Adrenal gland (tissue), 12 donors: ENCODE results near the gene MLLT3. TPM values are rescaled to one million over a fixed set of nuclear protein-coding genes. Genes with fewer than 3 reads are reported as not detected.

Experiments
- DNase-seq, 7 donors: peaks; one replicate each; pipeline ENCODE4 v3.0.0-alpha.2; 2019 to 2020
- H3K27ac ChIP-seq, 5 donors: fragments of 200-600 bp; sonication (generic) in 4 of 5; 1 replicate in 3 of 5; 2 replicates in 2 of 5; pipeline versions ENCODE4 v1.5.1 to v1.8.0; 2016 to 2020; ENCODE audit warnings: mild to moderate bottlenecking in 1 of 5
- H3K27me3 ChIP-seq: fragments of 200-600 bp; 2 replicates; pipeline ENCODE4 v1.8.0; 2021
- H3K36me3 ChIP-seq, 2 donors: fragments of 200-600 bp; replicated peaks in 1 of 2; 1 replicate in 1 of 2; 2 replicates in 1 of 2; pipeline versions ENCODE4 v1.5.1 to v1.8.0; 2018 to 2022
- H3K4me1 ChIP-seq, 2 donors: fragments of 200-600 bp; replicated peaks in 1 of 2; 1 replicate in 1 of 2; 2 replicates in 1 of 2; pipeline versions ENCODE4 v1.5.1 to v1.8.0; 2018 to 2021
- H3K4me3 ChIP-seq, 4 donors: fragments of 200-600 bp; sonication (generic) in 3 of 4; one replicate each; pipeline ENCODE4 v1.5.1; 2016 to 2018
- H3K9me3 ChIP-seq, 3 donors: fragments of 200-600 bp; sonication (generic) in 1 of 3; replicated peaks in 1 of 3; 1 replicate in 2 of 3; 2 replicates in 1 of 3; pipeline versions ENCODE4 v1.5.1 to v1.8.0; 2016 to 2021
- CTCF ChIP-seq, 6 experiments: fragments of 450-650 bp in 4 of 6; fragments of 200-600 bp in 2 of 6; sonication (generic) in 1 of 6; IDR thresholded peaks; 1 replicate in 5 of 6; 2 replicates in 1 of 6; pipeline versions ENCODE4 v1.5.1 to v1.8.0; 2016 to 2021; ENCODE audit warnings: antibody characterized with exemption in 6 of 6, mild to moderate bottlenecking in 2 of 6, moderate library complexity in 1 of 6
- POLR2A ChIP-seq, 2 donors: fragments of 450-650 bp; IDR thresholded peaks; one replicate each; pipeline ENCODE4 v1.6.1; 2017; ENCODE audit warnings: antibody characterized with exemption in 2 of 2, mild to moderate bottlenecking in 2 of 2, moderate library complexity in 1 of 2
- WGBS, 4 donors: extraction: QIAGEN DNeasy Blood & Tissue Kit in 2 of 4; methylation state at CpG; one replicate each; pipeline versions ENCODE4 v1.1.5 to v1.1.7; 2013 to 2017; 5-methylcytosine and 5-hydroxymethylcytosine counted together
- intact Hi-C, 2 donors: fragments of 100-400 bp; cut with DNase I; formaldehyde crosslinking; loops; one replicate each; pipeline versions ENCODE4 v1.14.1 to v1.15.0; 2022 to 2023
- polyA plus RNA-seq, 3 donors: library from polyadenylated mRNA; stranded (reverse); fragments of 200-250 nt in 2 of 3; fragments of 350-450 nt in 1 of 3; fragmentation: Illumina TruSeq in 1 of 3; extraction: RNeasy Lipid Tissue Mini Kit (QIAGEN cat#74804) in 1 of 3; gene quantifications; one replicate each; pipeline ENCODE4 v1.2.3, GENCODE V29; 2013 to 2014
- total RNA-seq, 9 donors: library from RNA; depleted of rRNA in 4 of 9; stranded (reverse); fragments of >200 nt in 4 of 9; fragments of 120-200 nt in 1 of 9; fragmentation: NEBNext Ultra II Directional in 1 of 9; extraction: Animal tissue kit (Norgen Biotek cat#: 25700) in 1 of 9; gene quantifications; one replicate each; pipeline versions ENCODE4 v1.1.0 to v1.2.4, GENCODE V29; 2013 to 2023
- donor health status: healthy with polysubstance abuse.
- donor health status: Bipolar disorder and iron deficiency.
- donor health status: DM: yes; HTN: yes; CAD: no.
- donor health status: DM: no; HTN: no; CAD: no.
- donor health status: DM: no; HTN: no; CAD: no.
- donor health status: DM: yes; HTN: yes; CAD: no.

The MLLT3 gene
- total and polyA plus RNA-seq, 12 donors = 11.0 to 37.7 (median 17.9) TPM

- no peaks in the 10 kb centered on the region for H3K9me3 ChIP-seq
- intact Hi-C loops = no loop called here
- no peaks in the 10 kb centered on the region for H3K27me3 ChIP-seq
- H3K4me1 ChIP-seq = no peaks in the 10 kb centered on the region
- H3K27ac ChIP-seq = no peak overlapping the region
- no peaks in the 10 kb centered on the region for H3K36me3 ChIP-seq
- TF ChIP-seq CTCF (IDR thresholded peaks at IDR 0.05) (no peak), POLR2A (IDR thresholded peaks at IDR 0.05) (no peak)
- no peak for DNase-seq
- no peak overlapping the region for H3K4me3 ChIP-seq
- WGBS, 4 donors = 61 to 94% (median 86%) methylated on average over 2 of the region's 2 CpGs
These were observed 312.3 kb downstream of the MLLT3 start for GRCh38 chr9:20310024-20310423.

GRCh38 chr9:20309124-20309523 is 313.2 kb downstream of the MLLT3 start:
- H3K4me1 ChIP-seq = no peaks in the 10 kb centered on the region
- H3K9me3 ChIP-seq = no peaks in the 10 kb centered on the region
- no peak for DNase-seq
- H3K4me3 ChIP-seq = no peak overlapping the region
- no peak overlapping the region for H3K27ac ChIP-seq
- no peaks in the 10 kb centered on the region for H3K27me3 ChIP-seq
- WGBS, 4 donors = 50 to 88% (median 59%) methylated on average over 4 of the region's 4 CpGs
- TF ChIP-seq CTCF (IDR thresholded peaks at IDR 0.05) (no peak), POLR2A (IDR thresholded peaks at IDR 0.05) (no peak)
- no peaks in the 10 kb centered on the region for H3K36me3 ChIP-seq
- intact Hi-C loops = no loop called here

- Histone ChIP-seq H3K9me3 (no peaks in the 10 kb centered on the region), H3K4me1 (no peaks in the 10 kb centered on the region), H3K36me3 (no peaks in the 10 kb centered on the region), H3K27me3 (no peaks in the 10 kb centered on the region), H3K27ac (no peak overlapping the region), H3K4me3 (no peak overlapping the region)
- WGBS, 4 donors = 23 to 37% (median 28%) methylated on average over 7 of the region's 7 CpGs
- intact Hi-C loops = no loop called here
- no peak for DNase-seq
- TF ChIP-seq POLR2A (IDR thresholded peaks at IDR 0.05) = no peak
- TF ChIP-seq CTCF (IDR thresholded peaks at IDR 0.05) = no peak
These were observed 314.7 kb downstream of the MLLT3 start for GRCh38 chr9:20307621-20308020.

GRCh38 chr9:20305452-20305851 is 316.8 kb downstream of the MLLT3 start:
- no peak for DNase-seq
- no peak overlapping the region for H3K27ac ChIP-seq
- intact Hi-C loops = no loop called here
- 74 to 86% (median 81%) methylated on average over 4 of the region's 4 CpGs for WGBS, 4 donors
- no peaks in the 10 kb centered on the region for H3K4me1 ChIP-seq
- no peaks in the 10 kb centered on the region for H3K36me3 ChIP-seq
- no peaks in the 10 kb centered on the region for H3K27me3 ChIP-seq
- no peak overlapping the region for H3K4me3 ChIP-seq
- TF ChIP-seq CTCF (IDR thresholded peaks at IDR 0.05) (no peak), POLR2A (IDR thresholded peaks at IDR 0.05) (no peak)
- H3K9me3 ChIP-seq = no peaks in the 10 kb centered on the region
